HepG2 (cell line): ENCODE measurements around the gene FDXACB1.

Experiments
- ARNT ChIP-seq: fragments of 450-650 bp; IDR thresholded peaks from 2 replicates; pipeline ENCODE4 v1.6.1; 2017
- CTCF ChIP-seq: sonication (generic); formaldehyde crosslinking; IDR thresholded peaks from 2 replicates; pipeline ENCODE4 v1.5.0; 2020; ENCODE audit warnings: mild to moderate bottlenecking, missing genetic modification reagents, moderate library complexity
- FOXJ3 ChIP-seq: sonication (generic); formaldehyde crosslinking; IDR thresholded peaks from 2 replicates; pipeline ENCODE4 v1.4.0; 2020; ENCODE audit warnings: missing genetic modification reagents, mild to moderate bottlenecking, borderline replicate concordance
- GMEB1 ChIP-seq: sonication (generic); formaldehyde crosslinking; IDR thresholded peaks from 2 replicates; pipeline ENCODE4 v1.5.1; 2020; ENCODE audit warnings: missing genetic modification reagents, mild to moderate bottlenecking, borderline replicate concordance
- MAFK ChIP-seq, 2 experiments: IDR thresholded peaks in 1 of 2; conservative IDR thresholded peaks in 1 of 2; 2 replicates each; pipeline ENCODE4 v1.6.1; 2011; ENCODE audit warnings: improper control_type of control experiment in 2 of 2, low read length in 2 of 2
- MAX ChIP-seq: IDR thresholded peaks from 2 replicates; pipeline ENCODE4 v1.6.1; 2012; ENCODE audit warnings: inconsistent platforms
- POLR2AphosphoS5 ChIP-seq: IDR thresholded peaks from 2 replicates; pipeline ENCODE4 v1.6.1; 2012; ENCODE audit warnings: low read depth, low read length
- RAD21 ChIP-seq: fragments of 450-650 bp; formaldehyde crosslinking; IDR thresholded peaks from 2 replicates; pipeline ENCODE4 v1.5.0; 2020; ENCODE audit warnings: mild to moderate bottlenecking
- RFX5 ChIP-seq: IDR thresholded peaks from 2 replicates; pipeline ENCODE4 v1.6.1; 2011; ENCODE audit warnings: low read depth, low read length, improper control_type of control experiment
- SAFB2 ChIP-seq: sonication (generic); formaldehyde crosslinking; IDR thresholded peaks from 2 replicates; pipeline ENCODE4 v1.5.1; 2020; ENCODE audit warnings: missing genetic modification reagents, low read depth, mild to moderate bottlenecking, borderline replicate concordance
- TAF1 ChIP-seq: sonication (generic); formaldehyde crosslinking; IDR thresholded peaks from 2 replicates; pipeline ENCODE4 v1.4.0; 2020; ENCODE audit warnings: missing genetic modification reagents
- YEATS2 ChIP-seq: sonication (generic); formaldehyde crosslinking; IDR thresholded peaks from 2 replicates; pipeline ENCODE4 v1.4.0; 2020; ENCODE audit warnings: missing genetic modification reagents, borderline replicate concordance
- TF ChIP-seq, protein P1 (sequence below): sonication (generic); formaldehyde crosslinking; IDR thresholded peaks from 2 replicates; pipeline ENCODE4 v1.8.1; 2022; ENCODE audit warnings: mild to moderate bottlenecking, missing genetic modification reagents

DNA sequence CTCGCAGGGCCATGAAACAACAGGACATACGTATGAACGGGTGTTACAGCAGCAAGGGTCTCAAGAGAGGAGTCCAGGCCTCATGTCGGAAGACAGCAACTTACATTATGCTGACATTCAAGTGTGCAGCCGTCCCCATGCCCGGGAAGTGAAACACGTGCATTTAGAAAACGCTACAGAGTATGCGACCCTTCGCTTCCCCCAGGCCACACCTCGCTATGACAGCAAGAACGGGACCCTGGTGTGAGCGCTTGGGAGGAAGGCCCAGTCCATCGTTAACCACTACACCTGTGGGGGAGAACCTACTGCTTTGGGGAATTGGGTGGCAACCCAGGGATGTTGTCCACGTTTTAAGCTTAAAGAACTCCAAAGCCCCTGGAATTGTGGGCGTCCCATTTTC, 47.0 kb upstream of the FDXACB1 start:
- TF ChIP-seq YEATS2 (no peak), CTCF (no peak), ARNT (no peak), FOXJ3 (CRISPR knock-in tag) (no peak), MAX (no peak), RAD21 (CRISPR knock-in tag) (no peak), RFX5 (no peak), TAF1 (CRISPR knock-in tag) (no peak), POLR2AphosphoS5 (no peak), MAFK (conservative IDR thresholded peaks at IDR 0.05 in 1 of 2, IDR thresholded peaks at IDR 0.05 in 1 of 2; ENCODE audit: low read length in 2 of 2) (no peak), GMEB1 (CRISPR knock-in tag) (no peak), SAFB2 (CRISPR knock-in tag) (no peak)
- TF ChIP-seq, protein P1, sequence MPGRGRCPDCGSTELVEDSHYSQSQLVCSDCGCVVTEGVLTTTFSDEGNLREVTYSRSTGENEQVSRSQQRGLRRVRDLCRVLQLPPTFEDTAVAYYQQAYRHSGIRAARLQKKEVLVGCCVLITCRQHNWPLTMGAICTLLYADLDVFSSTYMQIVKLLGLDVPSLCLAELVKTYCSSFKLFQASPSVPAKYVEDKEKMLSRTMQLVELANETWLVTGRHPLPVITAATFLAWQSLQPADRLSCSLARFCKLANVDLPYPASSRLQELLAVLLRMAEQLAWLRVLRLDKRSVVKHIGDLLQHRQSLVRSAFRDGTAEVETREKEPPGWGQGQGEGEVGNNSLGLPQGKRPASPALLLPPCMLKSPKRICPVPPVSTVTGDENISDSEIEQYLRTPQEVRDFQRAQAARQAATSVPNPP, result no peak
